NCI-H2107 treated with DMSO at 0.1 percent for 48 hours (cell line): ENCODE data around the gene ACBD7.

Source experiments
- DNase-seq: peaks from one replicate; lab custom pipeline; 2025; ENCODE audit not compliant: unreplicated experiment; lab: John Stamatoyannopoulos, UW

ACBD7 gene

GRCh38 chr10:15092855-15093408, 4.4 kb upstream of the ACBD7 start:
- no peak for DNase-seq

DNA sequence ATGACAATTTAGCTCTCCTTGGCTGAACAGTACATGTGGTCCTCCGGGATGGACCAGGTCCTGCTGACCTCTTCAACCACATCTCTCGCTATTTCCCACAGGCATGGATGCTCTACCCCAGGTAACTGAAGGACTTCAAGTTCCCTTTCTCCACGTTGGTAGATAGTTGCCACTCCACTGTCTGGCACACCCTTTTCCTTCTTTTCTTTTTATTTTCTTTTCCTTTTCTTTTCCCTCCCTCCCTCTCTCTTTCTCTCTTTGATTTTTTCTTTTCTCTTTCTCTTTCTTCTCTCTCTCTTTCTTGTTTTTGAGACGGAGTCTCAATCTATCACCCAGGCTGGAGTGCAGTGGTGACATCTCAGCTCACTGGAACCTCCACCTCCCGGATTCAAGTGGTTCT, 2.8 kb upstream of the ACBD7 start:
- no peak for DNase-seq

DNA sequence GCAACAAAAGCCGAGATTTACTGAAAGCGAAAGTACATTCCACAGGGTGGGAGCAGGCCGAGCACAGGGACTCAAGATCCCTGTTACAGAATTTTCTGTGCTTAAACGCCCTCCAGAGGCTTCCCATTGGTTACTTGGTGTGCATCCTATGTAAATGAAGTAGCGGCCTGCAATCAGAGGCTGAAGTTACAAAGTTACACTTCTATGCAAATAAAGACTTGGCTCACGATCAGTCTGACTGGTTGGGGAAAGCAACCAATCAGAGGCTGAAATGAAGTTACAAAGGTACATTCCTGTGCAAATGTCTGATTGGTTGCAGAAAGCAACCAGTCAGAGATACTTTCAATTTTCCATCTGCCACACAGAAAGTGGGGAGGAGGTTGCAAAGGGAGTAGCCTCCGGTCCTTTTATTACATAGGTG, 4.1 kb downstream of the ACBD7 start:
- peak; percentile 60 for DNase-seq

GRCh38 chr10:15083674-15084501, 4.7 kb downstream of the ACBD7 start:
- DNase-seq: no peak

- DNase-seq: no peak
Measured at GRCh38 chr10:15075421-15075820, 13.2 kb downstream of the ACBD7 start.

DNA sequence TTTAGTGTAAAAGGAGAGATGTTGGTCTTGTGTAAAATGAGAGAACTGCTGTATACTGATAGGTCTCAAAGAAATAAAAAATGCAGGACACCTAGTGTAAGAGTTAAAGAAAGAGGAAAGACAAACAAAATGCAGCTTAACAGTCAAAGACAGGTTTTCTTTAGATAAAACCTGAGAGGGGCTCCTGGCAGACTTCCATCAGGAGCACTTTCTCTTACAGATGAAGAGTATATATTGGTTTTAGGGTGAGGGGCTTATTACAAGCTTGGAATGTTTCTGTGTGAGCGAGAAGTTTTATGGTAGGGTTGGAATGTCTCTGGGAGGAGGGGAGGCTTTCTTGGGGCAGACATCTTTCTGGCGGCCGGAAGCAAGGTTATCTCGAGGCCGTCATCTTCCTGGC, 16.2 kb downstream of the ACBD7 start:
- DNase-seq: no peak

- no peak for DNase-seq
Measured at GRCh38 chr10:15069230-15069629, 19.3 kb downstream of the ACBD7 start.

DNA sequence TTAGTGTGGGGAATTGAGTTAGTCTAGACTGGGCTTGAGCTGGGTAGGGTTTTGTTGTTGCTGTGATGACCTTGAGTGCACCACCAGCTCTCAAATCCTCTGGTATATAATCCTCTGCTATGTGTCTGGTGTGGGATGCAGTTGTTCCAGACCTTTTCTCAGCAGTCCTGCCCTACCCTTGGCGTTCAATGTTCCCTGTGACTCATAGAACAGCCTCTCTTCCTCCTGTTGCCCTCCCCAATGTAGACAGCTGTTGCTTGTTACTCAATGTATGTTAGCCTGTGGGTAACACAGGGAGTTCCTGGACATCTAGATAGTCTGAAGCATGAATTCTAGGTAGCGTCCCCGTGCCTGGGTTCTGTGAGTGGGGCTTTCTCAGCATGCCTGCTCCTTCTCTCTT, 19.8 kb downstream of the ACBD7 start:
- no peak for DNase-seq

GRCh38 chr10:15067154-15067553, 21.4 kb downstream of the ACBD7 start:
- DNase-seq: no peak

DNA sequence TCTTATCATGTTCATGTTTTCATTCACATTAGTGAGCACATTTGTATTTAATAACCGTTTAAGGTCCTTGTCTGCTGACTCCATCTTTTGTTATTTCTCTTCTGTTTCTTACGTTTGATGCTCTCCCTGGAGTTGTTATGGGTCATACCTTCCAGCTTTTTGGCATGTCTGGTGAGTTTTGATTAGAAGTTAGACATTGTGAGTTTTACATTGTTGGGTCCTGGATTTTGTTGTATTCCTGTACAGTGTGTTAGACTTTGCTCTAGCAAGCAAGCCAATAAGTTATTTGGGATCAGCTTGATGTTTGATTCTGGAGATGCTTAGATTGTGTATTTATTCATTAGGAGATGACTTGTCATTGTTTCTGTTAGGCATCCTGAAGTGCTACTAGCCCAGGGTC, 27.9 kb downstream of the ACBD7 start:
- no peak for DNase-seq

DNA sequence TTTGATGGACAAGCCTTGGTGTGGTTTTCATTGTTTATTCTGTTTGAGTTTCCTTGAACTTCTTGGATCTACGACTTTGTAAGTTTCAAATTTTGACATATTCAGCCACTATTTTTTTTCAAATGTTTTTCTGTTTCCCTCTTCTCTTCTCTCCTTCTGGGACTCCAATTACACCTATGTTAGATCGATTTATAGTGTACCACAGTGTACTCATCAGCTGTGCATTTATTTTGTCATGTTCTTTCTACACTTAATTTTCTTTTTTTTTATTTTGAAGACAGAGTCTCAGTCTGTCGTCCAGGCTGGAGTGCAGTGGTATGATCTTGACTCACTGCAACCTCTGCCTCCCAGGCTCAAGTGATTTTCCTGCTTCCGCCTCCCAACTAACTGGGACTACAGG, 28.7 kb downstream of the ACBD7 start:
- no peak for DNase-seq

GRCh38 chr10:15058689-15059088, 29.9 kb downstream of the ACBD7 start:
- no peak for DNase-seq

- no peak for DNase-seq
Measured at GRCh38 chr10:15053061-15053460, 35.5 kb downstream of the ACBD7 start.

GRCh38 chr10:15052121-15052520, 36.5 kb downstream of the ACBD7 start:
- no peak for DNase-seq

DNA sequence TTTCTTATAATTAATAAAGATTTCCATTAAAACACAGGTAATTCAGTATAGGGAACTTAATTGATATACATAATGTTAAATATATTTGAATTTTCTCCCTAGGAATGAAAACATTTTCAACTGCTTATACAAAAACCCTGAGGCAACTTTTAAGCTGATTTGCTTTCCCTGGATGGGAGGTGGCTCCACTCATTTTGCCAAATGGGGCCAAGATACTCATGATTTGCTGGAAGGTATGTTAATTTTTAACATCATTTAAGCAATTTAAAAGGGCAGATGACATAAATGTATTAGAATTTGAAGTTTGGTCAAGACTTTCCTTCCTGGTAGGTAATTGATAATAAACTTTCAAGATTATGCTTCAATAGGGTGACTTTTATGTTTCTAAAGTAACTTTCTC, 39.0 kb downstream of the ACBD7 start:
- DNase-seq: no peak

DNA sequence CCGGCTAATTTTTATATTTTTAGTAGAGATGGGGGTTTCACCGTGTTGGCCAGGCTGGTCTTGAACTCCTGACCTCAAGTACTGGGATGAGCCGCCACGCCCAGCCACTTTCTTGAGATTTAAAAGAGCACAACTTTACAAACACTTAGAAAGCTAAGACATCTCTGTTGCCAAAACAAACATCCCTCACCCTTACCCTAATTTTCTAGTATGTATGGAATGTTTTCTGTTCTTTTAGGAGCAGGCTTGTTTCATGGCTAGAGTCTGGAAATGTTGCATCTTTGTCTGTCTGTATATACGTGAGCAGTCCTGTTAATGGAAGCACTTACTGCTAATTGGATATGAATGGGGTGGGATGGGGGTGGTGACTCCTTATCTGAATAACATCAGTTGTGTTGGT, 42.0 kb downstream of the ACBD7 start:
- DNase-seq: no peak

GRCh38 chr10:15045380-15045779, 43.2 kb downstream of the ACBD7 start:
- no peak for DNase-seq

- no peak for DNase-seq
Measured at GRCh38 chr10:15043674-15044073, 44.9 kb downstream of the ACBD7 start, which contains the start of gene OLAH. TSS of gene OLAH (plus strand) at chr10:15043943. CDS start at chr10:15047289, 3,346 bp downstream.

DNA sequence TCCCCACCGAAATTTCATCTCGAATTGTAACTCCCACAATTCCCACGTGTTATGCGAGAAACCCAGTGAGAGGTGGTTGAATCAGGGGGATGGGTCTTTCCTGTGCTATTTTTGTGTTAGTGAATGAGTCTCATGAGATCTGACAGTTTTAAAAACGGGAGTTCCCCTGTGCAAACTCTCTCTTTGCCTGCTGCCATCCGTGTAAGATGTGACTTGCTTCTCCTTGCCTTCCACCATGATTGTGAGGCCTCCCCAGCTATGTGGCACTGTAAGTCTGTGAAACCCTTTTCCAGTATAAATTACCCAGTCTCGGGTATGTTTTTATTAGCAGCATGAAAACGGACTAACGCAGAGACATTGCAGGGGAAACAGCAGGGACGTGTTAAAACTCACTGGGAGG, 50.2 kb downstream of the ACBD7 start:
- no peak for DNase-seq

GRCh38 chr10:15037691-15038090, 50.9 kb downstream of the ACBD7 start:
- no peak for DNase-seq

DNA sequence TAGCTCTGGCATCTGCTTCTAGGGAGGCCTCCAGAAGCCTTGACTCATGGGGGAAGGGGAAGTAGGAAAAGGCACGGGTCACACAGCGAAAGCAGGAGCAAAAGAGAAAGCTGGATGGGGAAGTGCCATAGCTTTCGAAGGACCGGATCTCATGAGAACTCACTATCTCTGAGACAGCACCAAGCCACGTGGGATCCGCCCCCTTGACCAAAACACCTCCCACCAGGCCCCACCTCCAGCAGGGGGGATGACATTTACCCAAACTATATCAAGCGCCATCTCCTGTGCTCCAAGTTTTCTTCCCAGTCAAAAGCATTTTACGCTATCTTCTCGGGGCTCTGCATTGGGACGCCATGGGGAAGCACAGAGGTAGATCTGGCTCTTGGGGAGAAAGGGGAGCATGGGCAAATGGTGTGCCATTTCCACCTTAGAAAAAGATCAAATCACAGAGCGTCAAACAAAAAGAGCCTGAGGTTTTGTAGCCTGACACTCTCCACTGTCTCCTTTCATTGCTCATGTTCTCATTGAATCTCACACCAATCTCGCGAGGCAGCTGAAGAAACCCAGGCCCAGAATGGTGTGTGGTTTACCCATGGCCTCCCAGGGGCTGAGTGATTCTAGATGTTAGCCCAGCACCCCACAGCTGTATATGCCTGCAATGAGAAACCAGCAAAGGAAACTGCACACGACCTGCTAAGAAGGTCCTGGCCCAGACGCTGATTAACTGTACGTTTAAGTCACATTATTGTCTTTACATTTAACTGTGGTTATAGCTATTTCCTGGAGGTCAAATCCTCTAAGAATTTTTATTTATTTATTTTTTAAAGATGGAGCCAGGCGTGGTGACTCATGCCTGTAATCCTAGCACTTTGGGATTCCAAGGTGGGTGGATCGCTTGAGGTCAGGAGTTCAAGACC, 52.9 kb downstream of the ACBD7 start:
- DNase-seq: no peak

DNA sequence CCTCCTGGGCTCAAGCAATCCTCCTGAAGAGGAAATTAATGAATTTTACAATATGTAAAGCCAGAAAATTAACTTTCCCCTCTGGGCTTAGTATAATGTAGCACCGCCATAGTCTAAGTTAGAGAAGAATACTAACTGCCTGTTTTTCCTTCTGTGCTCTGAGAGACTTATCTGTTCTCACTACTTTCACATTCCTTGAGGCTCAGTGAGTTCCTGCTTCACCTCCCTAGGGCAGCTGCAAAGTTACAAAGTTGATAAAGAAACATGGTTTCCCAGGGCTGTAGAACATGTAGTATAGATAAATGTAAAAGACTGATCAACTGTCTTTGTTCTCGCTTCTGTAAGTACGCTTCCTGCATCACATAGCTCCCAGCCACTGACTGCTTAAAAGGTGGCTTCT, 60.8 kb downstream of the ACBD7 start:
- DNase-seq: no peak
